B cell (primary cell): ENCODE measurements around the gene PTX4. TPM values are rescaled to one million over a fixed set of nuclear protein-coding genes. Genes with fewer than 3 reads are reported as not detected.

Experiments
- ATAC-seq: fragments of 200-7000 bp; cut with Tn5 transposase; one replicate; pipeline ENCODE4 v1.10.0; 2021; ENCODE audit warnings: low read depth, mild to moderate bottlenecking, moderate number of reproducible peaks, moderate library complexity
- CTCF ChIA-PET: fragments of 350-600 bp; sonication (Branson Sonifier 250); formaldehyde crosslinking; loops from one replicate; lab custom pipeline; 2021; ENCODE audit warnings: antibody characterized with exemption, inconsistent platforms; lab: Charles Lee
- POLR2A ChIA-PET: fragments of 350-600 bp; sonication (Branson Sonifier 250); formaldehyde crosslinking; loops from one replicate; lab custom pipeline; 2021; ENCODE audit warnings: antibody characterized with exemption; lab: Charles Lee
- DNase-seq: peaks from one replicate; pipeline ENCODE4 v3.0.0; 2013
- H2AFZ ChIP-seq: 2 replicates; pipeline ENCODE4 v1.6.1; 2012; ENCODE audit warnings: mild to moderate bottlenecking, low read depth, low read length; ENCODE audit not compliant: insufficient read depth, poor library complexity, severe bottlenecking
- H3K27ac ChIP-seq, 2 donors: 1 replicate in 1 of 2; 2 replicates in 1 of 2; pipeline ENCODE4 v1.5.1; 2012 to 2013; ENCODE audit warnings: low read length in 2 of 2, mild to moderate bottlenecking in 2 of 2, moderate library complexity in 1 of 2
- H3K27me3 ChIP-seq, 4 experiments: fragments of 200-600 bp in 1 of 4; sonication (generic) in 1 of 4; replicated peaks in 1 of 4; 1 replicate in 2 of 4; 2 replicates in 2 of 4; pipeline versions ENCODE4 v1.6.1 to v1.7.0; 2013 to 2016; ENCODE audit warnings: low read length in 3 of 4, mild to moderate bottlenecking in 2 of 4, mixed read lengths in 1 of 4, moderate library complexity in 1 of 4; ENCODE audit not compliant: insufficient read depth in 4 of 4, control insufficient read depth in 3 of 4; ENCODE audit errors: control extremely low read depth in 1 of 4
- H3K36me3 ChIP-seq, 2 experiments: replicated peaks in 1 of 2; 1 replicate in 1 of 2; 2 replicates in 1 of 2; pipeline versions ENCODE4 v1.6.1 to v1.7.1; 2013; ENCODE audit warnings: low read length in 1 of 2; ENCODE audit not compliant: insufficient read depth in 2 of 2, control insufficient read depth in 1 of 2; ENCODE audit errors: control extremely low read depth in 1 of 2, extremely low read depth in 1 of 2
- H3K4me1 ChIP-seq, 2 donors: fragments of 200-600 bp in 1 of 2; sonication (generic) in 1 of 2; 1 replicate in 1 of 2; 2 replicates in 1 of 2; pipeline versions ENCODE4 v1.5.1 to v1.6.1; 2013 to 2017; ENCODE audit warnings: low read length in 2 of 2; ENCODE audit not compliant: control insufficient read depth in 2 of 2, insufficient read depth in 2 of 2
- H3K4me2 ChIP-seq: replicated peaks from 2 replicates; pipeline ENCODE3; 2012; ENCODE audit warnings: mild to moderate bottlenecking, low read depth, low read length; ENCODE audit not compliant: poor library complexity, severe bottlenecking
- H3K4me3 ChIP-seq, 5 experiments: fragments of 200-600 bp in 1 of 5; sonication (generic) in 1 of 5; 1 replicate in 3 of 5; 2 replicates in 2 of 5; pipeline versions ENCODE4 v1.5.1 to v1.7.0; 2011 to 2016; ENCODE audit warnings: low read length in 4 of 5, mild to moderate bottlenecking in 4 of 5, low read depth in 2 of 5, control low read depth in 1 of 5, moderate library complexity in 1 of 5; ENCODE audit not compliant: insufficient read depth in 1 of 5; ENCODE audit errors: control extremely low read depth in 1 of 5, extremely low read depth in 1 of 5
- H3K79me2 ChIP-seq: fragments of 200-600 bp; sonication (generic); one replicate; pipeline ENCODE4 v1.6.0; 2016; ENCODE audit warnings: low read length; ENCODE audit not compliant: control insufficient read depth, insufficient read depth
- H3K9ac ChIP-seq: fragments of 200-600 bp; sonication (generic); 2 replicates; pipeline ENCODE4 v1.6.1; 2017; ENCODE audit warnings: mild to moderate bottlenecking, low read length, moderate library complexity
- H3K9me3 ChIP-seq, 3 donors: one replicate each; pipeline versions ENCODE4 v1.6.1 to v1.7.1; 2013; ENCODE audit warnings: low read length in 2 of 3; ENCODE audit not compliant: control insufficient read depth in 2 of 3, insufficient read depth in 1 of 3; ENCODE audit errors: control extremely low read depth in 1 of 3
- H4K20me1 ChIP-seq: 2 replicates; pipeline ENCODE4 v1.6.0; 2012; ENCODE audit warnings: mild to moderate bottlenecking, low read length; ENCODE audit not compliant: insufficient read depth, control insufficient read depth, poor library complexity, severe bottlenecking
- H3K27ac Mint-ChIP-seq: one replicate; pipeline ENCODE4 v1.8.0; 2021; ENCODE audit warnings: mixed read lengths
- H3K27me3 Mint-ChIP-seq: one replicate; pipeline ENCODE4 v1.8.0; 2021; ENCODE audit warnings: mixed read lengths
- H3K4me1 Mint-ChIP-seq: one replicate; pipeline ENCODE4 v1.8.0; 2021; ENCODE audit warnings: mixed read lengths
- H3K4me3 Mint-ChIP-seq: one replicate; pipeline ENCODE4 v1.8.0; 2021; ENCODE audit warnings: mixed read lengths
- H3K9me3 Mint-ChIP-seq: one replicate; pipeline ENCODE4 v1.8.0; 2022; ENCODE audit warnings: mixed read lengths; ENCODE audit not compliant: insufficient read depth
- CTCF ChIP-seq: fragments of 200-600 bp; IDR thresholded peaks from one replicate; pipeline ENCODE4 v1.8.0; 2022; ENCODE audit warnings: antibody characterized with exemption, mild to moderate bottlenecking
- EZH2 ChIP-seq: IDR thresholded peaks from 2 replicates; pipeline ENCODE4 v1.6.1; 2012; ENCODE audit warnings: borderline replicate concordance, low read depth, mild to moderate bottlenecking, moderate library complexity, low read length; ENCODE audit not compliant: insufficient read depth, poor library complexity, severe bottlenecking
- WGBS: methylation state at CpG from one replicate; pipeline ENCODE4 v1.1.5; 2013; ENCODE audit warnings: missing lambda C conversion rate; ENCODE audit not compliant: insufficient coverage; 5-methylcytosine and 5-hydroxymethylcytosine counted together
- intact Hi-C: fragments of 100-400 bp; cut with micrococcal nuclease; formaldehyde crosslinking; loops from one replicate; pipeline ENCODE4 v1.10.0; 2022
- polyA plus RNA-seq: library from polyadenylated mRNA; depleted of rRNA; stranded (reverse); fragments of >200 nt; gene quantifications from 2 replicates; pipeline ENCODE4 v1.2.3, GENCODE V29; 2012
- total RNA-seq, 2 donors: library from RNA; stranded (reverse); fragments of 120-200 nt in 1 of 2; gene quantifications; 1 replicate in 1 of 2; 2 replicates in 1 of 2; pipeline versions ENCODE4 v1.2.3 to v1.2.4, GENCODE V29; 2013 to 2022

The PTX4 gene
- total and polyA plus RNA-seq, 2 donors (not counting 1 experiment from before 2014, with no cell fraction given) = 0.33 TPM; not detected in 1

DNA sequence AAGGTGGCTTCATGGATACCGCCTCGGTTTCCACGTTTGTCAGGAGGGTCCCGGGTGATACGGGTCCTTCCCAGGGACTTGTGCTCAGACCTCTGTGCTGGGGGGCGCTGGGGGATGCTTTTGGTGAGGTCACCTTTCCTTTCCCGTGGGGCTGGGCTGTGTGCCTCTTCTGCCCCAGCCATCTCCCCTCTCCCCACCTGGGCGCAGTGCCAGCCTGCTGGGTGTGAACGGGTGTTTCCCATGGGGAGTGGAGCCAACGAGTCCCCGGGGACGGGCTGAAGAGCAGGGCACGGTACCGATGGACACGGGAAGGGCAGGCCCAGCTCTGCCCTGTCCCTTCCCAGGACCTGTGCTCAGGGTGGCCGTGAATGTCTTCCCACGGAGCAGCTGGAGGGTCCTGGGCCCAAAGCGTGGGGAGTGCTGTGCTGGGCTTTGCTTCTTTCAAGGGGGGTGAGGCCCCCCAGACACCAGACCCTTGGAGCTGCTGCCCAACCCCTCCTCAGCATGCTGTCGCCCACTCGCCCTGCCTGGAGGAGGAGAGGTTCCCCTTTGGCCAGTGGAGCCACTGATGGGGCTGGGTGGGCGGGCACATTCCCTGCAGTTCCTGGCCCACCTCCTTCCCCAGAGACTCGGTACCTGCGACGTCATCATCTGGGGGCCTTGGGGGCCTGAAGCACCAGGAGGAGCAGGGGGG is 19.9 kb upstream of the PTX4 start:
- Mint-ChIP-seq H3K9me3 (no peaks in the 10 kb centered on the region), H3K4me1 (no peaks in the 10 kb centered on the region), H3K27me3 (no peaks in the 10 kb centered on the region), H3K4me3 (no peak overlapping the region), H3K27ac (no peak overlapping the region)
- Histone ChIP-seq H4K20me1 (no peaks in the 10 kb centered on the region), H3K4me3 (no peak overlapping the region), H2AFZ (no peak overlapping the region), H3K36me3 (peaks cover 0 to 21% of the 10 kb centered on the region in 2 experiments), H3K79me2 (no peaks in the 10 kb centered on the region), H3K9ac (no peak overlapping the region), H3K27me3 (no peaks in the 10 kb centered on the region), H3K4me1 (no peaks in the 10 kb centered on the region), H3K27ac (no peak overlapping the region), H3K9me3 (peaks cover 0 to 3% (median 0%) of the 10 kb centered on the region in 3 donors), H3K4me2 (no peak overlapping the region)
- DNase-seq = no peak
- 92% methylated on average over 18 of the region's 24 CpGs for WGBS
- TF ChIP-seq CTCF (no peak), EZH2 (no peak)
- intact Hi-C loops = no loop called here
- ChIA-PET POLR2A (no interaction called here), CTCF (no interaction called here)
- ATAC-seq = no peak

DNA sequence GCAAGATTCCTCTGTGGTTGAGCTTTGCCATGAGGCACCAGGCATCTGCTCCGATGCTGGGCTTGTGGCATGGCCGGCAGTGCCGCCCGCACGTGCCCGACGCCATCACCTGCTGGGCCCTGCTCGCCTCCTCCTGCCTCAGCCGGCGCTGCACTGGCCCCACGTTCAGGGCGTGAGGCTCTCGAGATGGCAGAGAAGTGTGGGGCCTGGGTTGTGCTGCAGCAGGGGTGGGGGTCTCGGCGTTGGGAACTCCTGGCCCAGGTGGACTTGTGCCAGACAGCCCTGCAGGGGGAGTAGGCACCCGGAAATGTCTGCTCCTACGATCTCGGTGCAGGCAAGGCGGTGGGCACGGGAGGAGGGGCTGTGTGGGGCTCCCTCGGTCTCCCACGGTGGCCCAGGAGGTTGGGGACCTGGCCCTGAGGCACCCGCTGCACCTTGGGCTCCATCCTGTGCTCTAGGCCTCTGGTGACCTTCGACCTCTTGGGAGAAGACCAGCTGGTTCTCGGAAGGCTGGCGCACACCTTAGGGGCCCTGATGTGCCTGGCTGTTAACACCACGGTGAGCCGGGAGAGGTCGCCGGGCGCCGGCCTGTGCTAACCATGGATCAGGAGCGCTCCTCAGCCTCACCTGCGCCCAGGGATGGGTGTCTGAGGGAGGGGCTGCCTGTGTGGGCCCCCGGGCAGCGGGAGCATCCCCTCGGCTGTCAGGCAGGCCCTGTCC is 17.9 kb upstream of the PTX4 start:
- DNase-seq (no peak), ATAC-seq (no peak)
- Histone ChIP-seq H2AFZ (no peak overlapping the region), H3K4me2 (no peak overlapping the region), H3K9me3 (peaks cover 0 to 6% (median 0%) of the 10 kb centered on the region in 3 donors), H3K27me3 (no peaks in the 10 kb centered on the region), H3K27ac (no peak overlapping the region), H3K79me2 (peaks cover 4% of the 10 kb centered on the region), H3K36me3 (peaks cover 0 to 40% of the 10 kb centered on the region in 2 experiments), H3K9ac (no peak overlapping the region), H3K4me3 (no peak overlapping the region), H4K20me1 (no peaks in the 10 kb centered on the region), H3K4me1 (no peaks in the 10 kb centered on the region)
- POLR2A ChIA-PET = no interaction called here
- H3K4me1 Mint-ChIP-seq = no peaks in the 10 kb centered on the region
- H3K9me3 Mint-ChIP-seq = no peaks in the 10 kb centered on the region
- CTCF ChIA-PET = no interaction called here
- H3K27ac Mint-ChIP-seq = no peak overlapping the region
- H3K4me3 Mint-ChIP-seq = no peak overlapping the region
- WGBS = 97% methylated on average over 37 of the region's 37 CpGs
- TF ChIP-seq CTCF = no peak
- no peak for TF ChIP-seq EZH2
- intact Hi-C loops = no loop called here
- no peaks in the 10 kb centered on the region for H3K27me3 Mint-ChIP-seq
